ENCODE data around the gene RHOF.

GRCh38 chr12:121806546-121807423 lies 13.3 kb upstream of the RHOF start:
- no peak for TF ChIP-seq EZH2 (IDR thresholded peaks at IDR 0.05; ENCODE audit: borderline replicate concordance, insufficient read depth, low read depth, low read length, poor library complexity, severe bottlenecking)
- no peak for TF ChIP-seq CTCF (IDR thresholded peaks at IDR 0.05)
